H9 (cell line): ENCODE measurements around the gene XPR1. TPM values are rescaled to one million over a fixed set of nuclear protein-coding genes. Genes with fewer than 3 reads are reported as not detected.

Experiments
- DNase-seq: peaks from one replicate; pipeline ENCODE4 v3.0.0-alpha.2; 2017
- H2AFZ ChIP-seq: one replicate; pipeline ENCODE4 v1.6.1; 2013; ENCODE audit warnings: mild to moderate bottlenecking, low read length, control low read depth, moderate library complexity
- H2AK5ac ChIP-seq: 2 replicates; pipeline ENCODE4 v1.6.1; 2013; ENCODE audit warnings: low read length, control low read depth, mixed read lengths; ENCODE audit not compliant: insufficient read length
- H2BK120ac ChIP-seq: one replicate; pipeline ENCODE4 v1.6.1; 2013; ENCODE audit warnings: low read depth, mild to moderate bottlenecking, low read length, control low read depth, inconsistent platforms; ENCODE audit not compliant: poor library complexity, severe bottlenecking
- H2BK12ac ChIP-seq: 2 replicates; pipeline ENCODE4 v1.6.1; 2013; ENCODE audit warnings: low read length, control low read depth, mixed read lengths, low read depth; ENCODE audit not compliant: insufficient read length
- H2BK15ac ChIP-seq: 2 replicates; pipeline ENCODE4 v1.6.1; 2013; ENCODE audit warnings: low read depth, low read length, control low read depth
- H2BK20ac ChIP-seq: one replicate; pipeline ENCODE4 v1.6.1; 2013; ENCODE audit warnings: low read depth, mild to moderate bottlenecking, low read length, control low read depth, inconsistent platforms; ENCODE audit not compliant: poor library complexity, severe bottlenecking
- H2BK5ac ChIP-seq: 2 replicates; pipeline ENCODE4 v1.6.1; 2013; ENCODE audit warnings: low read length, control low read depth, mixed read lengths; ENCODE audit not compliant: insufficient read length
- H3K14ac ChIP-seq: 2 replicates; pipeline ENCODE4 v1.6.1; 2013; ENCODE audit warnings: low read length, control low read depth; ENCODE audit not compliant: insufficient read depth
- H3K18ac ChIP-seq: 2 replicates; pipeline ENCODE4 v1.6.1; 2013; ENCODE audit warnings: low read depth, mild to moderate bottlenecking, mixed read lengths, low read length, control low read depth; ENCODE audit not compliant: insufficient read length
- H3K23ac ChIP-seq: 2 replicates; pipeline ENCODE4 v1.6.1; 2013; ENCODE audit warnings: low read length, control low read depth, mixed read lengths, low read depth; ENCODE audit not compliant: insufficient read length
- H3K23me2 ChIP-seq: 2 replicates; pipeline ENCODE4 v1.6.1; 2013; ENCODE audit warnings: low read depth, mild to moderate bottlenecking, mixed read lengths, low read length, control low read depth; ENCODE audit not compliant: insufficient read length, poor library complexity, severe bottlenecking
- H3K27ac ChIP-seq: 2 replicates; pipeline ENCODE4 v1.5.1; 2013; ENCODE audit warnings: low read length, control low read depth, mixed read lengths, low read depth; ENCODE audit not compliant: insufficient read length
- H3K27me3 ChIP-seq: 2 replicates; pipeline ENCODE4 v1.6.1; 2013; ENCODE audit warnings: low read length, control low read depth, inconsistent platforms; ENCODE audit not compliant: insufficient read depth
- H3K4ac ChIP-seq: 2 replicates; pipeline ENCODE4 v1.6.1; 2013; ENCODE audit warnings: low read depth, mild to moderate bottlenecking, control low read depth, inconsistent platforms, low read length, moderate library complexity
- H3K4me1 ChIP-seq: 2 replicates; pipeline ENCODE4 v1.6.1; 2013; ENCODE audit warnings: low read length, control low read depth, inconsistent platforms; ENCODE audit not compliant: insufficient read depth
- H3K4me2 ChIP-seq: 2 replicates; pipeline ENCODE4 v1.6.1; 2013; ENCODE audit warnings: low read length, control low read depth, mixed read lengths; ENCODE audit not compliant: insufficient read length, insufficient read depth
- H3K56ac ChIP-seq: 2 replicates; pipeline ENCODE4 v1.6.1; 2013; ENCODE audit warnings: low read depth, mild to moderate bottlenecking, mixed read lengths, low read length, control low read depth; ENCODE audit not compliant: insufficient read length
- H3K79me1 ChIP-seq: 2 replicates; pipeline ENCODE4 v1.6.1; 2013; ENCODE audit warnings: low read depth, mild to moderate bottlenecking, moderate library complexity, low read length, control low read depth, inconsistent platforms; ENCODE audit not compliant: insufficient read depth, poor library complexity, severe bottlenecking
- H3K79me2 ChIP-seq: 2 replicates; pipeline ENCODE4 v1.6.1; 2013; ENCODE audit warnings: low read length, control low read depth, inconsistent platforms; ENCODE audit not compliant: insufficient read depth
- H3K9ac ChIP-seq: 2 replicates; pipeline ENCODE4 v1.6.1; 2013; ENCODE audit warnings: low read length, control low read depth, mixed read lengths; ENCODE audit not compliant: insufficient read length; ENCODE audit errors: extremely low read depth
- H3K9me3 ChIP-seq: one replicate; pipeline ENCODE4 v1.6.1; 2013; ENCODE audit warnings: low read depth, low read length, inconsistent platforms; ENCODE audit not compliant: control insufficient read depth
- H3T11ph ChIP-seq: one replicate; pipeline ENCODE4 v1.6.1; 2013; ENCODE audit warnings: mild to moderate bottlenecking, low read length, control low read depth, inconsistent platforms
- H4K20me1 ChIP-seq: one replicate; pipeline ENCODE4 v1.6.1; 2013; ENCODE audit not compliant: control insufficient read depth, insufficient read length, insufficient read depth
- H4K5ac ChIP-seq: 2 replicates; pipeline ENCODE4 v1.6.1; 2013; ENCODE audit warnings: low read depth, mild to moderate bottlenecking, mixed read lengths, low read length, control low read depth; ENCODE audit not compliant: insufficient read length
- H4K8ac ChIP-seq: replicated peaks from 2 replicates; pipeline ENCODE4 v1.6.1; 2013; ENCODE audit warnings: low read length, control low read depth, mixed read lengths, low read depth; ENCODE audit not compliant: insufficient read length
- H4K91ac ChIP-seq: 2 replicates; pipeline ENCODE4 v1.6.1; 2013; ENCODE audit warnings: low read depth, mild to moderate bottlenecking, moderate library complexity, mixed read lengths, low read length, control low read depth; ENCODE audit not compliant: insufficient read length
- H3K27ac Mint-ChIP-seq, 3 experiments: 2 replicates in 2 of 3; 3 replicates in 1 of 3; pipeline ENCODE4 v1.8.0; 2020 to 2021; ENCODE audit warnings: mixed read lengths in 3 of 3, mild to moderate bottlenecking in 1 of 3, moderate library complexity in 1 of 3
- H3K27me3 Mint-ChIP-seq: 2 replicates; pipeline ENCODE4 v1.8.0; 2021; ENCODE audit warnings: low read depth, mild to moderate bottlenecking, moderate library complexity, mixed read lengths
- H3K36me3 Mint-ChIP-seq, 3 experiments: 2 replicates in 2 of 3; 3 replicates in 1 of 3; pipeline ENCODE4 v1.8.0; 2020 to 2021; ENCODE audit warnings: low read depth in 3 of 3, mixed read lengths in 3 of 3; ENCODE audit not compliant: insufficient read depth in 1 of 3
- H3K4me1 Mint-ChIP-seq, 2 experiments: 2 replicates each; pipeline ENCODE4 v1.8.0; 2020; ENCODE audit warnings: mixed read lengths in 2 of 2
- H3K4me3 Mint-ChIP-seq, 2 experiments: 2 replicates in 1 of 2; 3 replicates in 1 of 2; pipeline ENCODE4 v1.8.0; 2020 to 2021; ENCODE audit warnings: mild to moderate bottlenecking in 2 of 2, mixed read lengths in 2 of 2, moderate library complexity in 1 of 2
- H3K9me3 Mint-ChIP-seq, 2 experiments: 2 replicates in 1 of 2; 3 replicates in 1 of 2; pipeline ENCODE4 v1.8.0; 2020; ENCODE audit warnings: mild to moderate bottlenecking in 2 of 2, mixed read lengths in 2 of 2, moderate library complexity in 1 of 2
- CTCF ChIP-seq: fragments of 200-600 bp; sonication (generic); conservative IDR thresholded peaks from 3 replicates; pipeline ENCODE4 v1.8.0; 2021; ENCODE audit warnings: antibody characterized with exemption, mild to moderate bottlenecking
- WGBS: extraction: QIAGEN DNeasy Blood & Tissue Kit; methylation state at CpG from one replicate; pipeline ENCODE4 v1.1.7; 2013; ENCODE audit warnings: missing lambda C conversion rate, low lambda C conversion rate, mixed read lengths; ENCODE audit not compliant: insufficient read length; ENCODE audit errors: extremely low coverage; 5-methylcytosine and 5-hydroxymethylcytosine counted together
- total RNA-seq: library from RNA; stranded (reverse); gene quantifications from 2 replicates; pipeline ENCODE4 v1.2.1, GENCODE V29; 2021

XPR1 gene
- total RNA-seq, 1 experiment from 2014 or later, result 34.1 TPM

GRCh38 chr1:180919183-180919700, 287.4 kb downstream of the XPR1 start:
- WGBS, result no CpG with 5 or more reads among the region's 9 CpGs
- H3K9ac ChIP-seq, result no peak overlapping the region
- H2BK120ac ChIP-seq, result no peak overlapping the region
- no peaks in the 10 kb centered on the region for H4K20me1 ChIP-seq
- H3K18ac ChIP-seq, result no peak overlapping the region
- no peak overlapping the region for H3K23ac ChIP-seq
- no peak for TF ChIP-seq CTCF
- H2AK5ac ChIP-seq, result no peak overlapping the region
- no peak overlapping the region for H2BK5ac ChIP-seq
- no peak overlapping the region for H4K5ac ChIP-seq
- no peaks in the 10 kb centered on the region for H3K79me2 ChIP-seq
- no peak overlapping the region for H3K56ac ChIP-seq
- H3K4me1 Mint-ChIP-seq, result peaks cover 39 to 50% of the 10 kb centered on the region in 2 experiments
- no peak overlapping the region for H3K4ac ChIP-seq
- no peaks in the 10 kb centered on the region for H3K9me3 Mint-ChIP-seq
- H2AFZ ChIP-seq, result no peak overlapping the region
- no peak overlapping the region for H3K4me2 ChIP-seq
- H3T11ph ChIP-seq, result no peak overlapping the region
- H3K27ac ChIP-seq, result no peak overlapping the region
- no peak overlapping the region for H4K91ac ChIP-seq
- no peak overlapping the region for H4K8ac ChIP-seq
- H2BK15ac ChIP-seq, result no peak overlapping the region
- H2BK12ac ChIP-seq, result no peak overlapping the region
- no peak overlapping the region for H3K14ac ChIP-seq
- no peaks in the 10 kb centered on the region for H3K79me1 ChIP-seq
- H3K27me3 ChIP-seq, result no peaks in the 10 kb centered on the region
- H3K4me1 ChIP-seq, result peaks cover 11% of the 10 kb centered on the region; the same call in 1 of the 2 replicates
- peaks cover 2% of the 10 kb centered on the region; the same call in 1 of the 2 replicates for H3K27me3 Mint-ChIP-seq
- H3K9me3 ChIP-seq, result no peaks in the 10 kb centered on the region
- H3K4me3 Mint-ChIP-seq, result no peak overlapping the region
- peaks cover 6% of the 10 kb centered on the region for H3K23me2 ChIP-seq
- no peak for DNase-seq
- no peak overlapping the region; a peak in 1 of 7 replicates for H3K27ac Mint-ChIP-seq
- peaks cover 0 to 5% (median 0%) of the 10 kb centered on the region in 3 experiments; a peak in 2 of 7 replicates for H3K36me3 Mint-ChIP-seq
- no peak overlapping the region for H2BK20ac ChIP-seq
